ENCODE measurements around the gene GNAI2. TPM values are rescaled to one million over a fixed set of nuclear protein-coding genes. Genes with fewer than 3 reads are reported as not detected.

The GNAI2 gene
- total RNA-seq, 4 donors from 2014 or later = 123 to 325 (median 173) TPM

- no peak for DNase-seq
These were observed 53.1 kb downstream of the GNAI2 start for GRCh38 chr3:50289130-50289529.

GRCh38 chr3:50290161-50290641, 54.2 kb downstream of the GNAI2 start:
- H3K9me3 ChIP-seq = no peaks in the 10 kb centered on the region
- H3K36me3 ChIP-seq = no peaks in the 10 kb centered on the region
- no peak overlapping the region for H3K27ac ChIP-seq
- peak in 1 of 2 donors; percentile 48 for DNase-seq
- no peaks in the 10 kb centered on the region for H3K27me3 ChIP-seq
- no peak for TF ChIP-seq POLR2A (IDR thresholded peaks at IDR 0.05)
- no peak for TF ChIP-seq CTCF (IDR thresholded peaks at IDR 0.05)
- H3K4me1 ChIP-seq = peaks cover 0 to 9% of the 10 kb centered on the region in 2 donors
- H3K4me3 ChIP-seq = no peak overlapping the region
- intact Hi-C loops (cut with DNase I; ENCODE audit: low total_unique reads) = no loop called here

More at GRCh38 chr3:50289130-50289529, 53.1 kb downstream of the GNAI2 start:
- H3K27me3 ChIP-seq = no peaks in the 10 kb centered on the region
- no peak overlapping the region for H3K4me3 ChIP-seq
- no peaks in the 10 kb centered on the region for H3K9me3 ChIP-seq
- intact Hi-C loops (cut with DNase I; ENCODE audit: low total_unique reads) = no loop called here
- no peak overlapping the region for H3K27ac ChIP-seq
- H3K36me3 ChIP-seq = no peaks in the 10 kb centered on the region
- H3K4me1 ChIP-seq = peaks cover 0 to 9% of the 10 kb centered on the region in 2 donors
- TF ChIP-seq POLR2A (IDR thresholded peaks at IDR 0.05) = no peak
- no peak for TF ChIP-seq CTCF (IDR thresholded peaks at IDR 0.05)

- Histone ChIP-seq H3K36me3 (no peaks in the 10 kb centered on the region), H3K9me3 (no peaks in the 10 kb centered on the region), H3K4me1 (peaks cover 0 to 9% of the 10 kb centered on the region in 2 donors), H3K27ac (peak within 1 kb of the TSS; percentile 83 to 87), H3K27me3 (no peaks in the 10 kb centered on the region), H3K4me3 (peak within 1 kb of the TSS; percentile 99 to 100)
- DNase-seq = peak; percentile 96
- TF ChIP-seq POLR2A (IDR thresholded peaks at IDR 0.05) = peak; percentile 53 to 75
- peak in 2 of 4 experiments; percentile 15 to 37 for TF ChIP-seq CTCF (IDR thresholded peaks at IDR 0.05)
- intact Hi-C loops (cut with DNase I; ENCODE audit: low total_unique reads) = no loop called here
These were observed 56.4 kb downstream of the GNAI2 start, which contains the start of gene IFRD2 for GRCh38 chr3:50292159-50293078. Gene IFRD2 (minus strand): TSS chr3:50292429. CDS start chr3:50292274, 155 bp downstream.

GRCh38 chr3:50293079-50293801, 57.2 kb downstream of the GNAI2 start:
- intact Hi-C loops (cut with DNase I; ENCODE audit: low total_unique reads) = no loop called here
- DNase-seq = peak in 1 of 2 donors; percentile 34
- no peaks in the 10 kb centered on the region for H3K9me3 ChIP-seq
- no peaks in the 10 kb centered on the region for H3K36me3 ChIP-seq
- TF ChIP-seq POLR2A (IDR thresholded peaks at IDR 0.05) = no peak
- TF ChIP-seq CTCF (IDR thresholded peaks at IDR 0.05) = no peak
- H3K27me3 ChIP-seq = no peaks in the 10 kb centered on the region
- peaks cover 0 to 10% of the 10 kb centered on the region in 2 donors for H3K4me1 ChIP-seq
- peak overlapping the region in 1 of 2 donors; percentile 35 for H3K4me3 ChIP-seq
- H3K27ac ChIP-seq = peak overlapping the region; percentile 64 to 75
